ENCODE results near the gene OR4B1. TPM values are rescaled to one million over a fixed set of nuclear protein-coding genes. Genes with fewer than 3 reads are reported as not detected.
"Not testable (repeated sequence)": the region's sequence is repeated elsewhere in the genome, so short reads cannot be mapped to it uniquely, and the experiment has no call there.

The OR4B1 gene
- total and polyA plus RNA-seq, 12 donors, result not detected

DNA sequence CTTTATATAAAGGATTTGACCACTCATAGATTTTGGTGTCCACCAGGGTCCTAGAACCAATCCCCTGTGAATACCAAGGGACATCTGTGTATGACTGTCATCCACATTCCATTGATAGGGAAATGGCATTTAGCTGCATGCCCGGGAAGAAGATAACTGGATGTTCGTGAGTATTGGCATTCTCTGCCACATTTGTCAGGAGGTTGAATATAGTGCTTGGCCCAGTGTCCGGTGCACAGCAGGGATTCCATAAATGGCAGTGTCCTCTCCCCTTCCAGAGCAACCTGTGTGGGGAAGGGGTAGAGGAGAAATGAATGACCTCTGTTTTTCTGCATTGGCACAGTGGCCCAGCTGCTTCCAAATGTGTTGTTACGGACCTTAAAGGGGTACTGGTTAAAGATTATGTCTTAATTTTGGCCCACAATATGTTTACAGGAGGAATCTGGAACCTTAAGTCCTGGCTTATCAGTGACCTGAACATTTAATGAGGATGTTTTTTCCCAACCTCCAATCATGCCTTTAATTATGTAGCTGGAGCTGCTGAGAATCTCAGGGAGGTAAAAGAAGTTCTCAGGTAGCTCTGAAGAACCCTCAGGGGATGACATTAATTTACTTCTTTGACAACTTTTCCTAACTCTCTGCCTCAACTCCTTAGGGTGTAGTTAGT is 33.6 kb upstream of the OR4B1 start:
- no peaks in the 10 kb centered on the region for H3K9me3 ChIP-seq (replicated peaks in 1 of 3)
- no peaks in the 10 kb centered on the region for H3K27me3 ChIP-seq
- no peak overlapping the region for H3K4me3 ChIP-seq
- H3K36me3 ChIP-seq (replicated peaks in 1 of 2), result no peaks in the 10 kb centered on the region
- H3K4me1 ChIP-seq (replicated peaks in 1 of 2), result no peaks in the 10 kb centered on the region
- no peak overlapping the region for H3K27ac ChIP-seq
- WGBS, 4 donors, result 56 to 70% (median 63%) methylated on average over 4 of the region's 4 CpGs
- no peak for TF ChIP-seq CTCF (IDR thresholded peaks at IDR 0.05)
- no peak for TF ChIP-seq POLR2A (IDR thresholded peaks at IDR 0.05)
- no peak for DNase-seq
- intact Hi-C loops (cut with DNase I), result no loop called here

GRCh38 chr11:48184452-48184851 is 32.2 kb upstream of the OR4B1 start:
- H3K27me3 ChIP-seq, result no peaks in the 10 kb centered on the region
- intact Hi-C loops (cut with DNase I), result no loop called here
- H3K4me3 ChIP-seq, result no peak overlapping the region
- no peak overlapping the region for H3K27ac ChIP-seq
- no peaks in the 10 kb centered on the region for H3K9me3 ChIP-seq (replicated peaks in 1 of 3)
- DNase-seq, result no peak
- no peaks in the 10 kb centered on the region for H3K36me3 ChIP-seq (replicated peaks in 1 of 2)
- no peaks in the 10 kb centered on the region for H3K4me1 ChIP-seq (replicated peaks in 1 of 2)
- TF ChIP-seq CTCF (IDR thresholded peaks at IDR 0.05) (no peak), POLR2A (IDR thresholded peaks at IDR 0.05) (no peak)

DNA sequence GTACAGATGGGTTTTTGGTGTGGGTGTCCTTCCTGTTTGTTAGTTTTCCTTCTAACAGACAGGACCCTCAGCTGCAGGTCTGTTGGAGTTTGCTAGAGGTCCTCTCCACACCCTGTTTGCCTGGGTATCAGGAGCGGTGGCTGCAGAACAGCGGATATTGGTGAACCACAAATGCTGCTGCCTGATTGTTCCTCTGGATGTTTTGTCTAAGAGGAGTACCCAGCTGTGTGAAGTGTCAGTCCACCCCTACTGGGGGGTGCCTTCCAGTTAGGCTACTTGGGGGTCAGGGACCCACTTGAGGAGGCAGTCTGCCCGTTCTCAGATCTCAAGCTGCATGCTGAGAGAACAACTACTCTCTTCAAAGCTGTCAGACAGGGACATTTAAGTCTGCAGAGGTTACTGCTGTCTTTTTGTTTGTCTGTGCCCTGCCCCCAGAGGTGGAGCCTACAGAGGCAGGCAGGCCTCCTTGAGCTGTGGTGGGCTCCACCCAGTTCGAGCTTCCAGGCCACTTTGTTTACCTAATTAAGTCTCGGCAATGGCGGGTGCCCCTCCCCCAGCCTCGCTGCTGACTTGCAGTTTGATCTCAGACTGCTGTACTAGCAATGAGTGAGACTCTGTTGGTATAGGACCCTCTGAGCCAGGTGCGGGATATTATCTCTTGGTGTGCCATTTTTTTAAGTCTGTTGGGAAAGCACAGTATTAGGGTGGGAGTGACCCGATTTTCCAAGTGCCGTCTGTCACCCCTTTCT is 25.5 kb upstream of the OR4B1 start:
- WGBS, 4 donors, result 64 to 83% (median 68%) methylated on average over 6 to 10 of the region's 10 CpGs
- intact Hi-C loops (cut with DNase I); DNase-seq; H3K27ac ChIP-seq; H3K9me3 ChIP-seq (replicated peaks in 1 of 3); H3K4me3 ChIP-seq; H3K36me3 ChIP-seq (replicated peaks in 1 of 2); H3K4me1 ChIP-seq (replicated peaks in 1 of 2); H3K27me3 ChIP-seq: not testable (repeated sequence)

GRCh38 chr11:48193876-48194275 is 22.7 kb upstream of the OR4B1 start:
- Histone ChIP-seq H3K27me3 (peaks cover 5% of the 10 kb centered on the region), H3K4me1 (replicated peaks in 1 of 2) (no peaks in the 10 kb centered on the region), H3K27ac (no peak overlapping the region), H3K4me3 (no peak overlapping the region), H3K36me3 (replicated peaks in 1 of 2) (no peaks in the 10 kb centered on the region), H3K9me3 (replicated peaks in 1 of 3) (no peaks in the 10 kb centered on the region)
- TF ChIP-seq POLR2A (IDR thresholded peaks at IDR 0.05) (no peak), CTCF (IDR thresholded peaks at IDR 0.05) (no peak)
- intact Hi-C loops (cut with DNase I), result no loop called here
- DNase-seq, result no peak
- WGBS, 4 donors, result 42 to 57% (median 53%) methylated on average over 2 of the region's 2 CpGs

GRCh38 chr11:48207881-48208280 is 8.7 kb upstream of the OR4B1 start:
- WGBS, 4 donors, result 56 to 68% (median 65%) methylated on average over 2 of the region's 2 CpGs
- H3K9me3 ChIP-seq (replicated peaks in 1 of 3), result no peaks in the 10 kb centered on the region
- TF ChIP-seq CTCF (IDR thresholded peaks at IDR 0.05), result no peak
- TF ChIP-seq POLR2A (IDR thresholded peaks at IDR 0.05), result no peak
- H3K36me3 ChIP-seq (replicated peaks in 1 of 2), result no peaks in the 10 kb centered on the region
- DNase-seq, result no peak
- H3K4me1 ChIP-seq (replicated peaks in 1 of 2), result no peaks in the 10 kb centered on the region
- H3K4me3 ChIP-seq, result no peak overlapping the region
- no peak overlapping the region for H3K27ac ChIP-seq
- no peaks in the 10 kb centered on the region for H3K27me3 ChIP-seq
- intact Hi-C loops (cut with DNase I), result no loop called here

Data from adrenal gland (tissue), 12 donors.